Measurements from ENCODE around the gene CUEDC1.
"Not testable (repeated sequence)": the region's sequence is repeated elsewhere in the genome, so short reads cannot be mapped to it uniquely, and the experiment has no call there.

Gene CUEDC1

DNA sequence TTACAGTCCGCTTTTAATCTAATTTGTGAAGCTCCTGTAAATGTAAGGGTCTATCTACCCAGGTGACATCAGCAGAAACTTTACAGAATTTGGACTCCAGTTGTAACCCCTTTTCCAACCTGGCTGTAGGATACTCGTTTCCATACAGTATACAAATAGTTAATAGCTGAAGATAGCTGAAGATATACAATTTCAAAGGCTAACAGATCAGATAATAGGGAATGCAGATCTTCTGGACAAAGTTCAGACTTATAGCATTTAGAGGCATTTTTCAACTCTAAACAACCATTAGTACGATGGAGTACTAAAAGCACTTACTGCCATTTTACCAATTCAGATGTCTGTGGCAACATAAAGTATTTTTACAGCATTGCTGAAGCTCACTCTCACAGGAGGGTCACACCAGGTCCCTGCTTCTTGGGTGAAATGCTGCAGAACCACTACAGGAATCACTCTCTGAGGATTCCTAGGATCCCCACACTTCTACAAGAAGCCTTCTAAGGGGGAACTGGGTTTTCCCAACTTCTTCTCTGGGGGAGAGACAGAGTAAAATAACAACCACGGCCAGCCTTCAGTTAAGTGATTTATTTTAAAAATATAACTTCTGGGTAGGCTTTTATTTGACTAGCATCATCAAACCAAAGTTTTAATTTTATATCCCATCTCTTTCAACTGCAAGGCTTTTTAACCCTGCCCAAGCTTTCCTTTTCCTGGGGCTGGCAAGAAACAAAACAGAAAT lies 29.9 kb upstream of the CUEDC1 start:
- no peak for DNase-seq

DNA sequence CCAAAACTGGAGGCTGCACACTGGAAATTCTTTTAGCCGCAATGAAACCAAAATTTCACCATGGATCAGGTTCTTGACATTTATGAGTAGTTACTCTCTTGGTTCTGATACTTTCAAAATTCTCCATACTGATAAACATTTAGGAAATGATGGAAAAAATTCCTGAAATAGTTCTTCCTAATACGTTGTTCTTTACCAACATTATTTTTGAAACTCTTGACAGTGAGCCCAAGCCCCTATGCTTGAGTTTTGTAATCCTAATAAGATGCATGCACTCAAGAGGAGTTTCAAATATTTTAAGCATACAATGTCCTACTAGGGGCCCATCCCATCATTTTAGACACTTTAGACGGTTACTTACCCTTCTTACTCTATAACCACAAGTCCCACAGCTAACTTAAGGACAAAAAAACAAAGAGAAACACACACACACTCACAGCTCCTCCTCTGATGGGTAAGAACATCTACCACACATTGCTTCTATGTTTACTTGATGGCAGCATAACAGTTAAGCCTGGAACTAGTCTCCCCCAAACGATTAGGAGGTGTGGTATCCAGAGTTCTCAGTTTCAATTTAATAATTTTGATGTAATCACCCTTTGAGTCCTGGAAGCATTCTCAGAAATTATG lies 29.2 kb upstream of the CUEDC1 start:
- no peak for DNase-seq

DNA sequence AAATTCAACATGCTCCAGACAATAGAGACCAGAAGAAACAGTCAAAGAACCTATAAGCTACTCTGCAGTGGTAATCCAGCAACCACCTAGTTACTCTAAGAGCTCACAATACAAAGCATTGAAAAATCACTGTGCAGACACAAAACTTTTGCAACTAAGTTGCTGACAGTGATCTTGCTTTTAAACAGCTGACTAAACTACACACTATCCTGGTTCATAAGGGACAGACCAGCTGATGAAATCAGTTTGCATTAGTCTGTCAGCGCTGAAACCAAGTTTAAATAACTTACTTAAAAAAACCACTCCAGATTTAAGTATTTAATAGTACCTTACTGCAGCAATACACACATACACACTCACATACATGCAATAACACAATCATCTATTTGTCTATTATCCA lies 28.2 kb upstream of the CUEDC1 start:
- DNase-seq = no peak

DNA sequence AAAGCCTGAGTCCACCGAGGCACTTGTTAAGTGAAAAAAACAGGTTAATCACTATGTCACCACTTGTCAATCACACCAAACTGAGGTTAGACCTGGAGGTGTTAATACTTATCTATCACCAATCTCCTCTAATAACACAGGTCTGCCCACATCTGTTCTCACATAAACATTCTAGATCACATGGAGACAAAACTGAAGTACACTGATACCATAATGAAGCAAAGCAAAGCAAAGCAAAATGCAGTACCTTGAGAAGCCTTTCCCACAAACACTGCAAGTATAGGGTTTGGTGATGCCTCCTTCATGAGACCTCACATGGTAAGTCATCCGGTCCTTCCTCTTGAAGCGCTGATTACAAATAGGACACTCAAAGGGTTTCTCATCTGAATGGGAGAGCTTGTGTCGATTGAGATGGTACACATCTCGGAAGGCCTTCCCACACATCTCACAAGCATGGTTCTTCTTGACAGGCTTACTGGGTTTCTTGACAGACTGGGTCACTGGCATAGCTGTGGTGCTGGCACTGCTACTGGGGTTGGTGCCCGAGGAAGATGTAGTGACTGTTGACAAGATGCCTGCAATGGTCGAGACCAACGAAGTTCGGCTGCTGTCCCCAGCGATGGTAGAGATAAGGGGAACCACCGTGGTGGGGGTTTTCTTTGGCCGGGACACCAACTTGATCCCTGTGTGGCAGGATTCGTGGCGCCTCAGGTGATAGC lies 27.4 kb upstream of the CUEDC1 start:
- DNase-seq = no peak

DNA sequence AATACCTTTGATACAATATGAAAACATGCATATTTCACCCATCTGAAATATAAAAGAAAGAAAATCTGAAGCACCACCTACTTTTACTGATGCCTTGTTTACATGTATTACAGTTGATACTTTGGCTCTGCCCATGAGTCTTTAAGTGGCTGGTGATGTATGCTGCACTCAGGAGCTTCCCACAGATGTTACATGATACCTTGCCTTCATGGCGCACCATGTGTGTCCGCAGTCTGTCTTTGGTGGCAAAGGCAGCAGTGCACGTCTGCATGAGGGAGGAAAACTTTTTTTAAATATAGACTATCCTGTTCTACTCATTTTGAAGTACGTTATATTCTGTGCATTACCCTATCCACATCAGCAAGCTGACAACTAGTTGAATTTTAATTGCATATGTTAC lies 25.3 kb upstream of the CUEDC1 start:
- DNase-seq = no peak

DNA sequence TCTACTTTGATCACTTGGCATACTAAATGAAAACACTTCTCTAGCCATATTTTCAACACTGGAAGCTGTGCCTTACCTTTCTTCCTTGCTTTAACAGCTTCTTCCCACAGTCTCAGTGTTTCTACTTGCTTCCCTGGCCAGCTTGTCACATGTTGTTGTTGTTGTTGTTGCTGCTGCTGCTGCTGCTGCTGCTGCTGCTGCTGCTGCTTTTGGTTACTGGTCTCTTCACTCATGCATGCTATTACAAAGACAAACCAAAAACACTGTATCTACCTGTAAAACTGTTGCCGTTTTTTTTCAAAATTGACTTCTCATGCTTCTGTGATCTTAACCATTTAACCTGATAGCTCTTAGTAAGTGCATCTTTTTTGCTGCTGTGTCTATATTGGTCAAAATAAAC lies 23.9 kb upstream of the CUEDC1 start:
- DNase-seq = no peak

DNA sequence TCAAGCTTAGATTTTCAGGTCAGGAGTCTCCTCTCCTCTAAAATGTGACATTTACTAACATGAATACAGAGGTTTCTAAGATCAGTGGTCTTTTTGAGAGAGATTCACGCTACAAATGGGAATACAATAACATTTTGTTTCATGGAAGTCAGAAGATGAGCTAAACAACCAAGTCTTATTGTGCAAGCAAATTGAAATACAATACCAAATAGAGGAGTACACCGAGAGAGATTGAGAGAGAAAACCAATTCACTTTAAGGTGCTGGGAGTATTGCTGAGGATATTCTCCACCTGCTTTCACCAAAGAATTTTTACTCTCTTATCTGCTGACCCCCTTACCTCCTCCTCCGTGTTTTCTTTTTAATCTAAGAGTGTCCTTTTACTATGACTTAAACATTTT lies 21.4 kb upstream of the CUEDC1 start:
- no peak for DNase-seq

DNA sequence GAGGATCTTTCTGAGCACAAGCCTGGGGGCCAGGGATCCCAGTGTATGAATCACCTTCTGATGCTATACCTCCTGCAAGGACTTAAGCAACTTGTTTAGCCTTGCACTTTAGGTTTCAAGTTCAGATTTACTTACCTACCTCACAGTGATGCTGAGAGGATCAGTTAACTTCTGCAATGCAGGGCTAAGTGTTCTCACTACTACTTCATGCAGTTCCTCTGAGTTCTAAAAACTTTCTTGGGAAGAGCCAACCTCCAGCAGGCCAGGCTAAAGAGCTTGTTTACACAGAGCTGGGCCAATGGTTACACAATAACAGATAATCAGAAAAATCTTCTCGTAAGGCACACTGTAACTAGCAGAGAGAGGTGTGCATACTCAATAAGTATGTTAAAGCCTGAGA lies 19.8 kb upstream of the CUEDC1 start:
- DNase-seq = no peak

DNA sequence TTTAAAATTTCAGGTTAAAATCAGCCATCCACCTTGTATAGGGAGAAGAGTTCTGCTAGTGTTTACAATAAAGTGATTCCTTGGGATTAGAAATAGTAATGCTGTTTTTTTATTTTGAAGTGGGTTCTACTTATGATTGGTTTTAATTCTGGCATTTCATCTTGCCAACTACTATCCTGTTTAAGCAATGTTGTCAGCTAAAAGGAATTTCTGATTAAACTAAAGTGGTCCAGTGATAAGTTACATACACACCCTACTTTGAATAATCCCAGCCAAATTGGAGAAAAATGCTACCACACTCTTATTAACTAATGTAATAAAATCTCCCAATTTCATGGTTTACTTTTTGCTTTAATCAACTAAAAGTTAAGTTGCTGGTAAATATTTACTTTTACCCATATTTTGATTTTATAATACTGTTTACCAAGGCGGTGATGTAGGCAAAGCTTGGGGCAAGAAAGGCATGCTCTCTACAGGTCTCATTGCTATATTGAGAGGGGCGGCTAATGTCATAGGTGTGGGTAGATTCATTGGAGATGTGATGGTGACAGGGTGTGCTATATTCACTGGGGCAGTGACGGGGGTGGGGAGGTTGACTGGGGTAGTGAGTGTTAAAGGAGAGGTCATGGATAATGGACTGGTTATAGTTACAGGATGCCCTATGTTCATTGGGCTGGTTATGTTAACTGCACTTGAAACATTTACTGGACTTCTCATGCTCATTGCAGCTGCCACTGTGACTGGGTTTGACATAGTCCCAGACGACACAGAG lies 19.0 kb upstream of the CUEDC1 start:
- not testable (repeated sequence) for DNase-seq

DNA sequence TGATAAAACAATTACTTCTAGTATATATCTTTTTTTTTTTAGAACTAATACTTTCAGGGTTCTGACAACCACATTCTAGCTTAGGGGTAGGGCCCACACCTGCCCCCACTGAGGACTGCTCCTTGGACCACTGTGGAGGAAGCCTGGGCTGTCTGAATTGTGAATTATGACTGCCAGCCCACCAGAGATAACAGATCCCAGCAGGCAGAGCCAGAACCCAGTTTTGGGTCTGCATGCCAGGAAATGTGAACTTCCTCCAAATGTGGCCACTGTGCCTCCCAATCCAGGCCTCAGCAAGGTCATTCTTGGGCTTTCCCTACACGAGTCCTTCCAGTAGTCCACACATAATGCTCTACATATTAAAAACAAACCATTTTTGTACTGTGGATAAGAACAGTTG lies 16.9 kb upstream of the CUEDC1 start:
- no peak for DNase-seq

DNA sequence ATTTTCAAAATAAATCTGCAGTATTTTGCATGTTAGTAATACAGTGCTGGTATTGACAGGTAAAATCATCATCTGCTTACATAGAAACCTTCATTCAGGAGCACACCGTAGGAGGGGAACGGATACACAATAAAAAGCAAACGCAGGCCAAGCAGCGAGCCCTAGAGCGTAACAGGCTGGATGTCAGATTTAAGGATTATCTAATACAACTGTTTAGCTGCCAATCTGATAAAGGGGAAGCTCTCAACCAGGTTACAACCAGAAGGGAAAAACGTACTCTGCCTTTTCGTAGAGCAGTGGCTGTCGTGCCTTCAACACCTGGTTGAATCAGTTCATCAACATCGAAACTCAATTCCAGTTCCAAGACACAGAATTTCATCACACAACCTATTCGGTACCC lies 16.4 kb upstream of the CUEDC1 start:
- DNase-seq = no peak

DNA sequence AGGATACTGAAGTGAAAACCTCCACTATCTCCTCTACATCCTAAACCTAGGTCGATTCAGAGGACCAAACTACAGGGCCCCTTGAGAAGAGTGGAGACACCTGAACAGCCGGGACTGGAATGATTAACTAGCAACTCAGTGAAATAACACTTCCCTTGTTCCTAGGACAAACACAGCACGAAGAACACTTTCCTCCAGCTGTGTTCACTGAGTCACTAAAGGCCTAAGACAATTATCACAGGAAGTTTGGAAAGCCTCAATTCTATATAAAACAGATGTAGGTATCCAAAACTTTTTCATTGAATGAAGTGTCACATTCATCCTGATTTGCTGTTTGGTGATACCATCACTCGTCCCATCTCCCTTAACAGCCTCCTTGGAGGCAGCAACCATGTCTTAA lies 15.5 kb upstream of the CUEDC1 start:
- no peak for DNase-seq

DNA sequence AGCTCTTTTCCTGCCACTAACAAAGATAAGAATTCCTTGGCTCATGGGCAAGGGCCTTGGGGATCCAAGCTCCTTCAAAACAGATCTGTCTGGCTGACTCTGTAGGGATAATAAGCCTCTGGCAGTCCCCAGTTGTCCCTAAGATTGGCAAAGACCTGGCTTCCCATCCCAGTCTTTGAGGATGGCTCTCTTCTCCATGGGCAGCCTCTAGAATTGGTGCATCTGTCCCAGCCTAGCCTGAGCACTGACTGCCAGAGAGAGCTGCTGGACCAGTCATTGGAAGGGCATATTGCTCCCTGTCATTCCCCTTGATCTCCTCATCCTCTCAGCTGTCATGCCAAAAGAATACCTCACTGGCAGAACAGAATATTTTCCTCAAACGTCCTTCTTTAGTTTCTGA lies 13.2 kb upstream of the CUEDC1 start:
- DNase-seq = no peak

DNA sequence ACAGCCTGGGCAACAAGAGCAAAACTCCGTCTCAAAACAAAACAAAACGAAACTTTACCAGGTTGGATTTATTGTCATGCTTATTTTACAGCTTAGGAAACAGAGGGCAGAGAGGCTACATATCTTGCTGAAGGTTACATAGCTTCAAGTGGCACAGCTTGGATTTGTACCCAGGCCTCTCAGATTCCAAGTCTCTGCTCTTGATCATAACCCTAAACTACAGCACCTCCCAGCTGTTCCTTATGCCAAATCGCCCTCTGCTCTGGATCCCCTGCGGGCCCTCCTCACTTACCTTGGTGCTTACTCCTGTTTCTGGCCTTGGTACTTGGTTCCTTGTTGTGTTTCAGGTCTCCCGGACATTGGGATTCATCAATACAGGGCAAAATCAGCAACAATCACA lies 11.7 kb upstream of the CUEDC1 start:
- DNase-seq = no peak

DNA sequence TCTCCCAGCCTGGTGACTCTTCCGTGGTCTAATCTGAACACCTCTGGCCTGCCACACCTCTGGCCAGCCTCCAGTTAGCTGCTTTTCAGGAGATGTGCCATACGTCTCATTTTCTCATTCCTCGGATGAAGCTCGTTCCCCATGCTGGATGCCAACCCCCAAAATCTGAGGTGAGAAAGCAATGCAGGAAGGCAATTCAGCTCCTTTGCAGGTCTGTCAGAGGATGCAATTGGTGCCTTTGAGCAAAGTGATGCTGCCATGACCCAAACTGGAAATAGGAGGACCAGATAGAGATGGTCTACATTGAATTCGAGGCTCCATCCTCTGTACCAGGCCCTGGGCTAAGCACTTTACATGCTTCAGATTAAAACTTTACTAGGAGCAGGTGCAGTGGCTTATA lies 11.0 kb upstream of the CUEDC1 start:
- no peak for DNase-seq

DNA sequence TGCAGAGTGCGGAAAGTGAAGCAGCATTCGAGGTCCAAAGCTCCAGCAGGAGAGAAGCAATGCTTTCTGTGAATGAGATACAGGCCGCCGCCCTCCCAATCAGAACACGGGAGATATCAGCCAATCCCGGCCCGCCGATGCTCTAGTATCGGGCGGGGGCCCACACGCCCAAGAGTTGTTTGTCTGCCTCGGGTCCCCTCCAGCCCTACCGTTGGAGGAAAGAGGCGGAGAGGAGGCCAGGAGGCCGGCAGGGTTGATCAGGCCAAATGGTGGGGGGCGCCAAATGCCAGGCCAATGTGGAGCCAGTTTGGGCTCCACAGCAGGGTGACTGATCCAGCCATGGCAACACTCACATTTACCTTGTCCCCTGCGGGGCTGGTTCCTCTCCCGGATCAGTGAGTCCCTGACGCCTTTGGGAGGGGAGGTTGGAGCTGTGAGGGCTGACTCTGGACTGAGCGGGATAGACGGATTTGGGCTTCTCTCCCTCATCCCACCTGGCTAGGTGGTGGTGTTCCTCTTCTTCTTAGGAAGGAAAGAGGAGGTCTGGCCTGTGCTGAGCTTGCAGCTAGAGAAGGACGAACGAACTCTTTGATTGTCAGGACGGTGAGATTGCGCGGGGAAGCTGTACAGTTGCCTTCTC lies 10.4 kb upstream of the CUEDC1 start:
- no peak for DNase-seq

DNA sequence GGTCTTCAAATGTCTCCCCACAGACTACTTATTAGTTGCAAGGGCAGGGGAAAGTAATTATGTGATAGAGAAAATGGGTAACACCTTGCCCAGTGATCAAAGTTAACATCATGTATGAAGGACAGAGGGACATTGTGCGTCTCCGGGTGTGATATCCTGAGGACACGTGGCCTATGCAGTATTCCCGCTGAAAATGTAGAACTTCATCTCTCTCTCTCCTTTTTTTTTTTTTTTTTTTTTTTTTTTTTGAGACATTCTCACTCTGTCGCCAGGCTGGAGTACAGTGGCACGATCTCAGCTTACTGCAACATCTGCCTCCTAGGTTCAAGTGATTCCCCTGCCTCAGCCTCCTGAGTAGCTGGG lies 7.9 kb upstream of the CUEDC1 start:
- DNase-seq = no peak

DNA sequence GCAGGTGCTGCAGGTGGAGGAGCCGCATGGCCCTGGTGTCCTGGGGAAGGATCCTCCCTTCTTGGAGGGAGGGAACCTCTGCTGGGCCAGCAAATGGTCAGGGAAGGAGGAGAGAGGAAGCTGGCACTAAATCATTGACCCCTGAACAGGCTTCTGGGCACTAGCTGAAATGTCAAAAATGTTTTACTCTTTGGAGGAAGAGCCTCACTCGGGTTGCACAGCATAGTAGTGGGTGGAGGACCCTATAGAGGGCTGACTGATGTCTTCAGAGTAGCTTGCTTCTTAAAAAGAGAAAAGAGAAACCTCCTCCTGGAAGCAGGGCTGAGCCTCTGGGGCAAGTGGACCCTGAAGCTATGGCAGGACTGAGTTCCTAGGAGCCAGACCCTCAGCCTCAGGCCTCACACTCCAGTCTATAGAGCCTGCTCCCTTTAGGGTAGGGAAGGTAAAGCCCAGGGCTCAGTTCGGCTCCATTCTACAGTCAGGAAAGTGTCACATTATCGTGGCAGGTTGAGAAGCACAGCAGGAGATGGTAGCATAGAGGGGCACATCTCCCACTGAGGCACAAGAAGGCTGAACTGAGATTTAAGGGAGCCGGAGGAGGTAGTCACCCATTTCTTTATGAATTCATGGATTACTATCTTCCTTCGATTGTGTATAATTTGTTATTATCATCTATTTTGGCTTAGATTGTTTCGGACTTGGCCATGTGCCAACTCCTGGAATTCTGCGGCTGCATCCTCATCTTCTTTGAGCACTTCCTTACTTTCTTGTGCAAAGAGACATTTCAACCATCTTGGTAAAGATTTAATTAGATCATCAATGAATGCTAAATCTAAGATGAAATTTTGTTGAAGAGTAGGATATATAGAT lies 7.3 kb upstream of the CUEDC1 start:
- no peak for DNase-seq

DNA sequence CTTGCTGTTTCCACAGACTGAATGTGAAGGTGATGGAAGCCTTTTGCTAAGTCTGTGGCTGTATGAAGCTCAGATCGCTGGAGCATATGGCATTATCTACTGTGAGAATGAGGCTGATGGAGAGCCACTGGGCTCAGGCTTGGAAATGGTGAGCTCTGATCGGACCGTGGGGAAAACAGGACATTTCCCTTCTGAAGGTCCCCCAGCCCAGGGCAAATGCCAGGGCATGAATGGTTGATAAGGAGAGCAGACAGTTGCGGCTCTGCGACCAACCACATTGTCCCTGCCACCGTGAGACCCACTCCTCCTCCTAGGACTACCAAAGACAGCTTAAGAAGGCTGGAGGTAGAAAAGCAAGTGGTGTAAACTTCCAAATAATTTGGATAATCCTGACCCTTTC lies 4.7 kb upstream of the CUEDC1 start:
- DNase-seq = no peak

DNA sequence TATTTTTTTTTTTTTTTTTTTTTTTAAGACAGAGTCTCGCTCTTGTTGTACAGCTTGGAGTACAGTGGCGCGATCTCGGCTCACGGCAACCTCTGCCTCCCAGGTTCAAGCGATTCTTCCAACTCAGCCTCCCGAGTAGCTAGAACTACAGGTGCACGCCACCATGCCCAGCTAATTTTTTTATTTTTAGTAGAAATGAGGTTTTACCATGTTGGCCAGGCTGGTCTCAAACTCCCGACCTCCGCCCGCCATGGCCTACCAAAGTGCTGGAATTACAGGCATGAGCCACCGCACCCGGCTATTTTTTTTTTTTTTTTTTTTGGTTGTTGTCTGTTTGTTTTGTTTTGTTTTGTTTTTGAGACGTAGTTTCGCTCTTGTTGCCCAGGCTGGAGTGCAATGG lies 3.2 kb upstream of the CUEDC1 start:
- not testable (repeated sequence) for DNase-seq

DNA sequence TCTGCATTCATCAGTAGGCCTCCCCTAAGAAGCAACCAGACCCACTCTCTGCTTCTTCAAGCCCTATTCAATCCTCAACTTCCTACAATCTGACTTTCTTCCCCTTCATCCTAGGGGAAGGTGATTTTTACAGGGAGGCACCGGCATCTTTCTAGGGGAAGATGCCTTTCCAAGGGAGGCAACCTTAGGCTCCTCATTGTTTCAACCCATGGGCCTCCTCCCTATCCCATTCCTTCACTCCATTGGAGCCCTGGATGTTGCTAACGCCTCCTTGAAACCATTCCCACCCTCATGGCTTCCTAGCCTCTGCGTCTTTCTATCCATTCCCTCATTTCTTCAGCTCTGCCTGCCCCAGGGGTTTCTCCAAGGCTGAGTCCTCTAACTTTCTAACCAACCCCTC lies 2.7 kb upstream of the CUEDC1 start:
- DNase-seq = no peak
